Parathyroid adenoma (tissue), 2 donors: Measurements from ENCODE around the gene RARRES2.

Experiments used
- H2AFZ ChIP-seq: fragments of 300-600 bp; sonication (generic); one replicate; pipeline ENCODE4 v1.7.0; 2017; ENCODE audit warnings: antibody characterized with exemption, mild to moderate bottlenecking
- H3K27ac ChIP-seq: fragments of 300-600 bp; sonication (generic); one replicate; pipeline ENCODE4 v1.7.0; 2017
- H3K27me3 ChIP-seq: fragments of 300-600 bp; sonication (generic); one replicate; pipeline ENCODE4 v1.7.0; 2017; ENCODE audit warnings: low read length; ENCODE audit not compliant: control insufficient read depth, insufficient read depth
- H3K36me3 ChIP-seq: fragments of 300-600 bp; sonication (generic); one replicate; pipeline ENCODE4 v1.7.0; 2017; ENCODE audit warnings: low read length; ENCODE audit not compliant: control insufficient read depth, insufficient read depth
- H3K4me1 ChIP-seq: fragments of 300-600 bp; sonication (generic); one replicate; pipeline ENCODE4 v1.7.0; 2017; ENCODE audit warnings: control low read depth
- H3K4me2 ChIP-seq: fragments of 300-600 bp; sonication (generic); one replicate; pipeline ENCODE4 v1.7.0; 2017; ENCODE audit warnings: low read length
- H3K4me3 ChIP-seq: fragments of 300-600 bp; sonication (generic); one replicate; pipeline ENCODE4 v1.7.0; 2017; ENCODE audit warnings: low read depth, low read length
- H3K79me2 ChIP-seq: fragments of 300-600 bp; sonication (generic); one replicate; pipeline ENCODE4 v1.7.0; 2017; ENCODE audit warnings: control low read depth
- H3K9ac ChIP-seq: fragments of 300-600 bp; sonication (generic); one replicate; pipeline ENCODE4 v1.7.0; 2017; ENCODE audit warnings: mild to moderate bottlenecking
- H3K9me3 ChIP-seq: fragments of 300-600 bp; sonication (generic); one replicate; pipeline ENCODE4 v1.7.0; 2017; ENCODE audit warnings: low read length; ENCODE audit not compliant: control insufficient read depth
- CTCF ChIP-seq: fragments of 300-600 bp; sonication (generic); IDR thresholded peaks from one replicate; pipeline ENCODE4 v1.7.0; 2017; ENCODE audit warnings: antibody characterized with exemption, mild to moderate bottlenecking
- donor health status: primary hyperparathyroidism.

The RARRES2 gene

GRCh38 chr7:150356265-150356897 lies 15.0 kb upstream of the RARRES2 start:
- H3K79me2 ChIP-seq = no peaks in the 10 kb centered on the region
- H3K4me3 ChIP-seq = no peak overlapping the region
- no peak overlapping the region for H3K27ac ChIP-seq
- no peaks in the 10 kb centered on the region for H3K27me3 ChIP-seq
- no peaks in the 10 kb centered on the region for H3K9me3 ChIP-seq
- peak; percentile 80 for TF ChIP-seq CTCF
- no peaks in the 10 kb centered on the region for H3K4me1 ChIP-seq
- H3K4me2 ChIP-seq = no peak overlapping the region
- no peak overlapping the region for H3K9ac ChIP-seq
- no peaks in the 10 kb centered on the region for H3K36me3 ChIP-seq
- no peak overlapping the region for H2AFZ ChIP-seq

DNA sequence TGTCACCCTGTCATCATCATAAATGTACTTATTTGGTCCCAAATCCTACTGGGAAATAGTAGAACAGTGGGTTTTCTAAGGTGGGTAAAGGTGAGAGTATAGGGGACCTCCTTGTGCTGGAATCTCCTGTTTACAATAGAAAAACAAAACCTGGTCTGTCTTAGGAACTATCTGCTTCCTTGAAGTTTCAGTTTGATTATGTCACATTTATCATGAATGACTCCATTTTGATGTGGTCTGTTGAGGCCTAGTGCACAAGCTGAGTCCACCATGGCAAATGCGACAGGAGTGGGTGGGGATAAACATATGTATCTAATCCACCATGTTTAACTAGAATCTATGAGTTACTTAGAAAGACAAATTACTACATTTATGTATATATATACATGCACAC lies 14.2 kb upstream of the RARRES2 start:
- Histone ChIP-seq H3K9ac (no peak overlapping the region), H3K4me2 (no peak overlapping the region), H3K36me3 (no peaks in the 10 kb centered on the region), H2AFZ (no peak overlapping the region), H3K27me3 (no peaks in the 10 kb centered on the region), H3K9me3 (no peaks in the 10 kb centered on the region), H3K4me3 (no peak overlapping the region), H3K4me1 (no peaks in the 10 kb centered on the region), H3K79me2 (no peaks in the 10 kb centered on the region), H3K27ac (no peak overlapping the region)
- no peak for TF ChIP-seq CTCF

DNA sequence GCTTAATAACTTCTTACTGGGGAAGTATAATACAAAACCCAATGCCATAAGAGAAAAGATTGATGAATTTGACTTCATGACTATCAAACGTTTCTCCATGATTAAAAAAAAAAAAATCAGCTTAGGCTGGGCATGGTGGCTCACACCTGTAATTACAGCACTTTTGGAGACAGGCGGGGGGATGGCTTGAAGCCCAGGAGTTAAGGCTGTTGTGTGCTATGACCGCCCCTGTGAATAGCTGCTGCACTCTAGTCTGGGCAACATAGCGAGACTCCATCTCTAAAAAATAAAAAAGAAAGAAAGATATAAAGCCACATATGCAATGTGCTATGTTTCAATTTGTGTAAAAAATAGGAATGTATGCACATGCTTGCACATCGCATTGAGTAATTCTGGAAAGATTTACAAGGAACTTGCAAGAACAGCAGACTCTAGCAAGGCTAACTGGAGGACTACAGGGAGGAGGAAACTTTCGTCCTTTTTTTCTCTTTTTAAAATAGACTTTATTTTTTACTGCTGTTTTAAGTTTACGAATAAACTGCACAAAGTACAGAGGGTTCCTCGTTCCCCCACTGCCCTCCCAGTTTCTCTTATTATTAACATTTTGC lies 10.3 kb upstream of the RARRES2 start:
- Histone ChIP-seq H3K27ac (no peak overlapping the region), H3K27me3 (no peaks in the 10 kb centered on the region), H2AFZ (no peak overlapping the region), H3K79me2 (no peaks in the 10 kb centered on the region), H3K4me2 (no peak overlapping the region), H3K9me3 (no peaks in the 10 kb centered on the region), H3K9ac (no peak overlapping the region), H3K36me3 (no peaks in the 10 kb centered on the region), H3K4me1 (no peaks in the 10 kb centered on the region), H3K4me3 (no peak overlapping the region)
- no peak for TF ChIP-seq CTCF

GRCh38 chr7:150346922-150347321 lies 5.5 kb upstream of the RARRES2 start:
- Histone ChIP-seq H3K9ac (no peak overlapping the region), H3K9me3 (no peaks in the 10 kb centered on the region), H2AFZ (no peak overlapping the region), H3K4me3 (no peak overlapping the region), H3K27ac (no peak overlapping the region), H3K4me2 (no peak overlapping the region), H3K79me2 (no peaks in the 10 kb centered on the region), H3K27me3 (no peaks in the 10 kb centered on the region), H3K36me3 (no peaks in the 10 kb centered on the region), H3K4me1 (peaks cover 3% of the 10 kb centered on the region)
- no peak for TF ChIP-seq CTCF

- Histone ChIP-seq H3K79me2 (no peaks in the 10 kb centered on the region), H2AFZ (no peak overlapping the region), H3K36me3 (no peaks in the 10 kb centered on the region), H3K4me3 (no peak overlapping the region), H3K27me3 (no peaks in the 10 kb centered on the region), H3K27ac (no peak overlapping the region), H3K4me2 (no peak overlapping the region), H3K9ac (no peak overlapping the region), H3K4me1 (peaks cover 3% of the 10 kb centered on the region), H3K9me3 (no peaks in the 10 kb centered on the region)
- TF ChIP-seq CTCF = no peak
Observed at GRCh38 chr7:150345012-150345411, 3.6 kb upstream of the RARRES2 start.
